Activated naive CD8-positive, alpha-beta T cell treated with anti-CD3 and anti-CD28 coated beads, Interleukin-2, amount 50 U/mL, for 24 hours (primary cell): ENCODE measurements around the gene PDE6H.

Source experiments
- ATAC-seq: fragments of 150-1000 bp; cut with Tn5 transposase; one replicate; pipeline ENCODE4 v1.10.0; 2021
- DNase-seq: peaks from one replicate; pipeline ENCODE4 v3.0.0; 2021
- H3K27ac Mint-ChIP-seq: one replicate; pipeline ENCODE4 v1.8.0; 2021; ENCODE audit warnings: mild to moderate bottlenecking, mixed read lengths
- H3K27me3 Mint-ChIP-seq: one replicate; pipeline ENCODE4 v1.8.0; 2021; ENCODE audit warnings: mixed read lengths
- H3K36me3 Mint-ChIP-seq: one replicate; pipeline ENCODE4 v1.8.0; 2021; ENCODE audit warnings: low read depth, mixed read lengths
- H3K4me1 Mint-ChIP-seq: one replicate; pipeline ENCODE4 v1.8.0; 2021; ENCODE audit warnings: mixed read lengths
- H3K4me3 Mint-ChIP-seq: one replicate; pipeline ENCODE4 v1.8.0; 2021; ENCODE audit warnings: mild to moderate bottlenecking, moderate library complexity, mixed read lengths
- H3K9me3 Mint-ChIP-seq: one replicate; pipeline ENCODE4 v1.8.0; 2021; ENCODE audit warnings: mixed read lengths

PDE6H gene

DNA sequence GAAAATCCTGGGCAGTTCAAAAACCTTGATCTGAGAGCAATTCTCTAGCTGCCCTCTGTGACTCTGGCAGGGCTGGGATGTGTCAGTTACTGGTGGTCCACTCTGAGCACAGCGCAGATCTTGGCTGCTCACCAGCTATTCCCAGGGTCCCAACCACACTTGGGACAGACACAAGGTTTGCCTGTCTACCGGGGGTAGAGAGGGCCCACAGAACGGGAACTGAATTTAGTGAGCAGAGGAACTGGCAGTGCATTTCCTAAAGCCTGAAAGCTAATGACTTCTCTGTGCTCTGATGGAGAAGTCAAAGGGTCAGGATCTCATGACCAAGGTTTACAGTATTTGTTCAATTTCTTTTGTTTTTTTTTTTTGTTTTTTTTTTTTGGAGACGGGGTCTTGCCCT lies 2.6 kb downstream of the PDE6H start:
- Mint-ChIP-seq H3K27me3 (no peaks in the 10 kb centered on the region), H3K4me3 (no peak overlapping the region), H3K27ac (no peak overlapping the region), H3K4me1 (peaks cover 43% of the 10 kb centered on the region), H3K9me3 (peaks cover 4% of the 10 kb centered on the region), H3K36me3 (peaks cover 1% of the 10 kb centered on the region)
- ATAC-seq, result no peak
- DNase-seq, result no peak

GRCh38 chr12:14976658-14977057 lies 3.8 kb downstream of the PDE6H start:
- Mint-ChIP-seq H3K4me3 (no peak overlapping the region), H3K27ac (no peak overlapping the region), H3K27me3 (no peaks in the 10 kb centered on the region), H3K4me1 (peaks cover 47% of the 10 kb centered on the region), H3K9me3 (no peaks in the 10 kb centered on the region), H3K36me3 (no peaks in the 10 kb centered on the region)
- no peak for DNase-seq
- ATAC-seq, result no peak

GRCh38 chr12:14979468-14979867 lies 6.6 kb downstream of the PDE6H start:
- no peak for DNase-seq
- Mint-ChIP-seq H3K36me3 (no peaks in the 10 kb centered on the region), H3K4me1 (peaks cover 60% of the 10 kb centered on the region), H3K27me3 (no peaks in the 10 kb centered on the region), H3K27ac (no peak overlapping the region), H3K4me3 (no peak overlapping the region), H3K9me3 (no peaks in the 10 kb centered on the region)
- ATAC-seq, result no peak

GRCh38 chr12:14981049-14981448 lies 8.2 kb downstream of the PDE6H start:
- DNase-seq (no peak), ATAC-seq (no peak)
- Mint-ChIP-seq H3K27me3 (no peaks in the 10 kb centered on the region), H3K9me3 (no peaks in the 10 kb centered on the region), H3K4me1 (peaks cover 65% of the 10 kb centered on the region), H3K4me3 (no peak overlapping the region), H3K36me3 (no peaks in the 10 kb centered on the region), H3K27ac (no peak overlapping the region)

DNA sequence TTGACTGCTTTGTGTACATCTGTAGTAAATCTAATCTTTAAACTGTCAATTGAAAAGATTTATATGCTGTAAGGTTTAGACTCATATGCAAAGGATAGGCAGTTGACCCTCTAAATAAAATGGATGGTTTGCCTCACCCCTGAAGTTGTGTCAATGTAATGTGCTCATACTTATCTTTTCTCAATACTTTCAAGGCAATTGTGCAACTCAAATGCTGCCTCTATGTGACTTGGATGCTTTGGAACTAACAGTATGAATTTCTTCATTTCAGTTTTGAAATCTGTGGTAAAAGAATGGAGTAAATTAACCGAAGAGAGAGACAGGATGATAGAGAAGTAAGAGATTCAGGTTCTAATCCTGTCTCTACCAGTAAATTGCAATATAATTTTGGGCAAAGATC lies 9.7 kb downstream of the PDE6H start:
- no peak overlapping the region for H3K4me3 Mint-ChIP-seq
- no peak for ATAC-seq

DNA sequence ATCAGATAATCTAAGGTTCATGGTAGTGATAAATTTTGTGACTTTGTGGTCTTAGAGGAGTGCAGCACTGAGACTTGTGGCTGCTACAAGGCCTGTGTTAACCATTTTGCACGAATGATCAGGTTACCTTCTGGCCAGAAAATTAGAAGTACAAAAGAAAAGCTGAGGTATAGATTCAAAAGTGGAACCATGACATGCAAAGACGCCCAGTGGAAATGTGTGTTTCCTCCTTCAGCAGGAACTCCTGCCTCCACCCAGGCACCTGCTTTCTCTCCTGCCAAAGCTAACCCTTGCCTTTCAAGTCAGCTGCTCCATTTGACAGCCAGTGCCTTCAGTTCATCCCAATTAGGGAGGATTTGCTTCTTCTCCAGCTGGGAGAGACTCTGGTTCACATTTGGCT lies 10.1 kb downstream of the PDE6H start:
- peaks cover 61% of the 10 kb centered on the region for H3K4me1 Mint-ChIP-seq

More for the DNA sequence above, 9.7 kb downstream of the PDE6H start:
- H3K4me1 Mint-ChIP-seq, result peaks cover 65% of the 10 kb centered on the region
- no peak overlapping the region for H3K27ac Mint-ChIP-seq
- DNase-seq, result no peak
- H3K36me3 Mint-ChIP-seq, result no peaks in the 10 kb centered on the region
- no peaks in the 10 kb centered on the region for H3K27me3 Mint-ChIP-seq
- no peaks in the 10 kb centered on the region for H3K9me3 Mint-ChIP-seq

GRCh38 chr12:14984036-14984435 lies 11.2 kb downstream of the PDE6H start:
- Mint-ChIP-seq H3K27ac (no peak overlapping the region), H3K36me3 (no peaks in the 10 kb centered on the region), H3K4me3 (no peak overlapping the region), H3K9me3 (no peaks in the 10 kb centered on the region), H3K4me1 (peaks cover 54% of the 10 kb centered on the region), H3K27me3 (no peaks in the 10 kb centered on the region)
- DNase-seq (no peak), ATAC-seq (no peak)

More for the DNA sequence above, 10.1 kb downstream of the PDE6H start:
- Mint-ChIP-seq H3K9me3 (no peaks in the 10 kb centered on the region), H3K36me3 (no peaks in the 10 kb centered on the region), H3K27me3 (no peaks in the 10 kb centered on the region), H3K27ac (no peak overlapping the region), H3K4me3 (no peak overlapping the region)
- no peak for ATAC-seq
- DNase-seq, result no peak

DNA sequence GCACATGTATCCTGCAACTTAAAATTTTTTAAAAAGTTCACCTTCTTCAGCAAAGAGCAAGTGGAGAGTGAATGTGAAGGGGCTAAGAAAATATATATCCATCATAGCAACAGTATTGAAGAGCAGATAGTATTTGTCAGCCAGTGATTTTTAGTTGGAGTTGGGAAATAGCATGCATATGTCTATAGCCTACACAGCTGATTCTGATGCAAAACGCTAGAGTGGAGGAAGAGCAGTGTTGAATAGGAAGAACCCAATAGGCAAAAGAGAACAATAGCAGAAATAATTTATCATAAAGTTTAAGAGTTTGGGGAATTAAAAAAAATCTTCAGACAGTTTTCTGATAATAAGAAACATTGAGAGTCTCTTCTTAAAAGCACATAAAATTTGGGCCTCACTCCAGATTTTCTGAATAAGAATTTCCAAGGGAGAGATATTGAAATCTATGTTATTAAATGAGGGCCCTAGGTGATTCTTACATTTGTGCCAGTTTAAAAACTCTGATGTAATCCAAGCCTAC lies 12.0 kb downstream of the PDE6H start:
- ATAC-seq, result no peak
- no peak overlapping the region for H3K27ac Mint-ChIP-seq
- DNase-seq, result no peak
- no peak overlapping the region for H3K4me3 Mint-ChIP-seq
- H3K27me3 Mint-ChIP-seq, result no peaks in the 10 kb centered on the region
- H3K9me3 Mint-ChIP-seq, result no peaks in the 10 kb centered on the region
- no peaks in the 10 kb centered on the region for H3K36me3 Mint-ChIP-seq
- H3K4me1 Mint-ChIP-seq, result peaks cover 55% of the 10 kb centered on the region

DNA sequence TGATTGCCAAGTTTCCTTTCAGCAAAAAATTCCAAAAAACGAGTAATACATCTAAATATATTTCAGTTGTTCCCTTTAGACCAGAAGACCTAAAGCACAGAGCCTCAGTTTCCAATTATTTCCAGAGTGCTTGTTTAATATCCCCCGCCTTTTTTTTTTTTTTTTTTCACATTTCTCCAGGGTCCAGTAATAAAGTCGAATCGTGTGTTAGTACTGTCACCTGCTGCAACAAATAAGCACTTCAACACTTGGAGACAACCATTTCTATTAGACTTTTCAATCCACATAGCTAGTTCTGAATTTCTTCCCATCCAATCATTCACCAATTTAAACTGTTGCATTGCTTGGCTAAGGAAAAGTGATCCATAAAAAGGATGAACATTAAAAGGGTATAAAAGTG lies 13.6 kb downstream of the PDE6H start:
- no peak for ATAC-seq
- H3K27ac Mint-ChIP-seq, result no peak overlapping the region
- no peaks in the 10 kb centered on the region for H3K27me3 Mint-ChIP-seq
- H3K9me3 Mint-ChIP-seq, result peaks cover 5% of the 10 kb centered on the region
- H3K36me3 Mint-ChIP-seq, result no peaks in the 10 kb centered on the region
- DNase-seq, result no peak
- H3K4me1 Mint-ChIP-seq, result peaks cover 41% of the 10 kb centered on the region
- no peak overlapping the region for H3K4me3 Mint-ChIP-seq

DNA sequence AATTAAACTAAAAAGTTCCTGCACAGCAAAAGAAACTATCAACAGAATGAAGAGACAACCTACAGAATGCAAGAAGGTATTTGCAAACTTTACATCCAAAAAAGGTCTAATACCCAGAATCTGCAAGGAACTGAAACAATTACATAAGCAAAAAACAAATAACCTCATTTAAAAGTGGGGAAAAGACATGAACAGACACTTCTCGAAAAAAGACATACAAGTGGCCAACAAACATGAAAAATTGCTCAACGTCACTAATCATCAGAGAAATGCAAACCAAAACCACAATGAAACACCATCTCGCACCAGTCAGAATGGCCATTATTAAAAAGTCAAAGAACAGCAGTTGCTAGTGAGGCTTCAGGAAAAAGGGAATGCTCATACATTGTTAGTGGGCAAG lies 15.2 kb downstream of the PDE6H start:
- Mint-ChIP-seq H3K27me3 (no peaks in the 10 kb centered on the region), H3K4me3 (no peak overlapping the region), H3K4me1 (peaks cover 28% of the 10 kb centered on the region), H3K27ac (no peak overlapping the region), H3K9me3 (peaks cover 7% of the 10 kb centered on the region), H3K36me3 (no peaks in the 10 kb centered on the region)
- ATAC-seq (no peak), DNase-seq (no peak)

DNA sequence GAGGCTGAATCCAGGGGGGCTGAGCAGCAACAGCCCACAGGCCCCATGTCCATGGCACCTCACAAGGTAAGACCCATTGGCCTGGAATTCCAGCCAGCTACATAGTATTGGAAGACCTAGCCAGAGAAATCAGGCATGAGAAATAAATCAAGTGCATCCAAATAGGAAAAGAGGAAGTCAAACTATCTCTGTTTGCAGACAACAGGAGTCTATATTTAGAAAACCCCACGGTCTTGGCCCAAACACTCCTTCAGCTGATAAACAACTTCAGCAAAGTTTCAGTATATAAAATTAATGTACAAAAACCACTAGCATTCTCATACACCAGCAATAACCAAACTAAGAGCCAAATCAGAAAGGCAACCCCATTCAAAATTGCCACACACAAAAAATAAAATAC lies 16.9 kb downstream of the PDE6H start:
- H3K27ac Mint-ChIP-seq, result no peak overlapping the region
- H3K4me1 Mint-ChIP-seq, result peaks cover 31% of the 10 kb centered on the region

GRCh38 chr12:14991069-14991468 lies 18.2 kb downstream of the PDE6H start:
- H3K36me3 Mint-ChIP-seq, result no peaks in the 10 kb centered on the region
- no peaks in the 10 kb centered on the region for H3K27me3 Mint-ChIP-seq
- H3K4me1 Mint-ChIP-seq, result peaks cover 38% of the 10 kb centered on the region
- no peak for DNase-seq
- peaks cover 7% of the 10 kb centered on the region for H3K9me3 Mint-ChIP-seq
- no peak for ATAC-seq
- H3K4me3 Mint-ChIP-seq, result no peak overlapping the region
- no peak overlapping the region for H3K27ac Mint-ChIP-seq

More for the DNA sequence above, 16.9 kb downstream of the PDE6H start:
- H3K27me3 Mint-ChIP-seq, result no peaks in the 10 kb centered on the region
- no peak overlapping the region for H3K4me3 Mint-ChIP-seq
- no peak for DNase-seq
- no peaks in the 10 kb centered on the region for H3K36me3 Mint-ChIP-seq
- ATAC-seq, result no peak
- peaks cover 7% of the 10 kb centered on the region for H3K9me3 Mint-ChIP-seq

GRCh38 chr12:14992673-14993072 lies 19.8 kb downstream of the PDE6H start:
- no peak overlapping the region for H3K4me3 Mint-ChIP-seq
- DNase-seq (no peak), ATAC-seq (no peak)
- H3K9me3 Mint-ChIP-seq, result peaks cover 7% of the 10 kb centered on the region
- H3K36me3 Mint-ChIP-seq, result no peaks in the 10 kb centered on the region
- no peak overlapping the region for H3K27ac Mint-ChIP-seq
- no peaks in the 10 kb centered on the region for H3K27me3 Mint-ChIP-seq
- H3K4me1 Mint-ChIP-seq, result peaks cover 38% of the 10 kb centered on the region

GRCh38 chr12:14993117-14993516 lies 20.3 kb downstream of the PDE6H start:
- peaks cover 38% of the 10 kb centered on the region for H3K4me1 Mint-ChIP-seq
- H3K9me3 Mint-ChIP-seq, result peaks cover 7% of the 10 kb centered on the region
- no peak for ATAC-seq
- H3K4me3 Mint-ChIP-seq, result no peak overlapping the region
- no peaks in the 10 kb centered on the region for H3K27me3 Mint-ChIP-seq
- H3K36me3 Mint-ChIP-seq, result no peaks in the 10 kb centered on the region
- H3K27ac Mint-ChIP-seq, result no peak overlapping the region
- no peak for DNase-seq

- no peak overlapping the region for H3K4me3 Mint-ChIP-seq
- H3K9me3 Mint-ChIP-seq, result peaks cover 7% of the 10 kb centered on the region
- H3K4me1 Mint-ChIP-seq, result peaks cover 36% of the 10 kb centered on the region
- no peak overlapping the region for H3K27ac Mint-ChIP-seq
- no peaks in the 10 kb centered on the region for H3K27me3 Mint-ChIP-seq
- DNase-seq (no peak), ATAC-seq (peak; percentile 72)
- H3K36me3 Mint-ChIP-seq, result no peaks in the 10 kb centered on the region
These were observed 20.9 kb downstream of the PDE6H start for GRCh38 chr12:14993537-14994266.
